ENCODE results near the gene TP53AIP1. TPM values are rescaled to one million over a fixed set of nuclear protein-coding genes. Genes with fewer than 3 reads are reported as not detected.

Gene TP53AIP1
- total RNA-seq, 1 experiment from 2014 or later = 0.11 TPM

DNA sequence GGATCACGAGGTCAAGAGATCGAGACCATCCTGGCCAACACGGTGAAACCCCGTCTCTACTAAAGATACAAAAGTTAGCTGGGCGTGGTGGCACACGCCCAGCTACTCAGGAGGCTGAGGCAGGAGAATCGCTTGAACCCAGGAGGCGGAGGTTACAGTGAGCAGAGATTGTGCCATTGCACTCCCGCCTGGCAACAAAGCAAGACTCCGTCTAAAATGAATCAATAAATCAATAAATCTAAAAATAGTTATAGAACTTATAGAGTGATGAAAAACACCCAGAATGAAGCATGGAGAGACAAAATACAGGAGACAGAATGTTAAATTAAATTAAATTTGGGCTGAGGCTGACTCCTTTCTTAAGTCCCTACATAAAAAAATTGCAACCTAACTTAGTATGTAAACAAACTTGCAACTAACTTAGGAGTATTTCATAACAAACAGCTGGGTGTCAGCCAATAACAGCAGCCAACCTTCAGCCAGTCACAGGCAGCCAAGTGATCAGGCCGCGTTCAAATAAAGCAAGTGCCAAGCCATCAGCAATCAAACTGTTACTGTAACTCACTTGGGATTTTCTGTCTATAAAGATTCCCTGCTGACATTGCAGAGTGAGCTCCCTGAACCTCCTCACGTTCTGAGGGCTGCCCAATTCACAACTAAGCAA, 7.3 kb upstream of the TP53AIP1 start:
- peaks cover 17% of the 10 kb centered on the region for H3K27me3 Mint-ChIP-seq (ENCODE audit: insufficient read depth, unreplicated experiment)
- no peak overlapping the region for H3K27ac Mint-ChIP-seq (ENCODE audit: unreplicated experiment)
- POLR2A ChIA-PET = no interaction called here
- H3K4me3 Mint-ChIP-seq (ENCODE audit: unreplicated experiment) = no peak overlapping the region
- no peak overlapping the region for H3K4me3 ChIP-seq (ENCODE audit: low read depth, low read length)
- no TSS peak for BruUV-seq (replicated peaks)
- TF ChIP-seq, protein P1, sequence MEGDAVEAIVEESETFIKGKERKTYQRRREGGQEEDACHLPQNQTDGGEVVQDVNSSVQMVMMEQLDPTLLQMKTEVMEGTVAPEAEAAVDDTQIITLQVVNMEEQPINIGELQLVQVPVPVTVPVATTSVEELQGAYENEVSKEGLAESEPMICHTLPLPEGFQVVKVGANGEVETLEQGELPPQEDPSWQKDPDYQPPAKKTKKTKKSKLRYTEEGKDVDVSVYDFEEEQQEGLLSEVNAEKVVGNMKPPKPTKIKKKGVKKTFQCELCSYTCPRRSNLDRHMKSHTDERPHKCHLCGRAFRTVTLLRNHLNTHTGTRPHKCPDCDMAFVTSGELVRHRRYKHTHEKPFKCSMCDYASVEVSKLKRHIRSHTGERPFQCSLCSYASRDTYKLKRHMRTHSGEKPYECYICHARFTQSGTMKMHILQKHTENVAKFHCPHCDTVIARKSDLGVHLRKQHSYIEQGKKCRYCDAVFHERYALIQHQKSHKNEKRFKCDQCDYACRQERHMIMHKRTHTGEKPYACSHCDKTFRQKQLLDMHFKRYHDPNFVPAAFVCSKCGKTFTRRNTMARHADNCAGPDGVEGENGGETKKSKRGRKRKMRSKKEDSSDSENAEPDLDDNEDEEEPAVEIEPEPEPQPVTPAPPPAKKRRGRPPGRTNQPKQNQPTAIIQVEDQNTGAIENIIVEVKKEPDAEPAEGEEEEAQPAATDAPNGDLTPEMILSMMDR (IDR thresholded peaks at IDR 0.05; ENCODE audit: insufficient read depth in 1 of 2, low read depth in 1 of 2, low read length in 1 of 2, severe bottlenecking in 1 of 2, unreplicated experiment in 1 of 2) = no peak
- intact Hi-C loops (cut with micrococcal nuclease; ENCODE audit: unreplicated experiment) = no loop called here
- no peaks in the 10 kb centered on the region for H3K9me3 Mint-ChIP-seq (ENCODE audit: unreplicated experiment)
- DNase-seq = no peak
- H3K36me3 ChIP-seq (ENCODE audit: control insufficient read depth, insufficient read depth, low read length) = no peaks in the 10 kb centered on the region
- H3K27me3 ChIP-seq (replicated peaks; ENCODE audit: control insufficient read depth, insufficient read depth, low read length) = no peaks in the 10 kb centered on the region
- no peaks in the 10 kb centered on the region for H3K4me1 ChIP-seq
- CTCF ChIA-PET = interaction anchor here (1.7 to 3.1 kb wide), 2 partner anchors 25 to 64 kb away, joined by 5 to 49 read pairs; no protein-coding TSS in a partner anchor
- H3K9me3 ChIP-seq = no peaks in the 10 kb centered on the region
- H3K36me3 Mint-ChIP-seq (ENCODE audit: insufficient read depth, unreplicated experiment) = no peaks in the 10 kb centered on the region
- H3K4me1 Mint-ChIP-seq (ENCODE audit: low read depth, unreplicated experiment) = no peaks in the 10 kb centered on the region

DNA sequence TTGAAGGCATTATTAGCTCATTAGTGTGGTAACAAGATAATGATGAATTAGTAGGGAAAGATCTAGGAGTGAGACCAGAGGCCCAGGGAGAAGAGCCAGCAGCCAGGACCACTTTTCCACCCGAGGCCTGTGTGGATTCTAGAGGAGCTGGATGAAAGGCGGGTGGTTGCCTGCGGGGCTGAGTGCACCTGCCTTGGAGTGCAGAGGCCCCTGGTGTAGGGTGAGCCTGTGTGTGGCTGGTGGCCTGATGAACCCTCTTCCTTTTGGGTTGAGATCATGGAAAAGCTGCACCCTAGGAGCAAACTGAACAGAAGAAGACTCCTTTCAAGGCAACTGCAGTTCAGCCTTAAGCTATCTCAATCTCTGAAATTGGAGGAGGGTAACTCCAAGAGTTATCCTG, 5.9 kb upstream of the TP53AIP1 start:
- Mint-ChIP-seq H3K27me3 (ENCODE audit: insufficient read depth, unreplicated experiment) (peaks cover 12% of the 10 kb centered on the region), H3K9me3 (ENCODE audit: unreplicated experiment) (no peaks in the 10 kb centered on the region), H3K36me3 (ENCODE audit: insufficient read depth, unreplicated experiment) (no peaks in the 10 kb centered on the region), H3K27ac (ENCODE audit: unreplicated experiment) (no peak overlapping the region), H3K4me3 (ENCODE audit: unreplicated experiment) (no peak overlapping the region), H3K4me1 (ENCODE audit: low read depth, unreplicated experiment) (no peaks in the 10 kb centered on the region)
- Histone ChIP-seq H3K9me3 (no peaks in the 10 kb centered on the region), H3K36me3 (ENCODE audit: control insufficient read depth, insufficient read depth, low read length) (no peaks in the 10 kb centered on the region), H3K27me3 (replicated peaks; ENCODE audit: control insufficient read depth, insufficient read depth, low read length) (no peaks in the 10 kb centered on the region), H3K4me3 (ENCODE audit: low read depth, low read length) (no peak overlapping the region), H3K4me1 (no peaks in the 10 kb centered on the region)
- DNase-seq = peak in 1 of 2 experiments; percentile 61
- CTCF ChIA-PET = interaction anchor here (0.6 to 3.1 kb wide), 9 partner anchors 8 to 385 kb away, joined by 3 to 49 read pairs (median 5); no protein-coding TSS in a partner anchor
- POLR2A ChIA-PET = no interaction called here
- TF ChIP-seq, protein P1 (IDR thresholded peaks at IDR 0.05; ENCODE audit: insufficient read depth in 1 of 2, low read depth in 1 of 2, low read length in 1 of 2, severe bottlenecking in 1 of 2, unreplicated experiment in 1 of 2) = peak; percentile 42 to 77
- BruUV-seq (replicated peaks) = no TSS peak
- intact Hi-C loops (cut with micrococcal nuclease; ENCODE audit: unreplicated experiment) = loop anchor here (1.0 kb wide), 1 partner anchor 64 kb away; no protein-coding TSS in a partner anchor

DNA sequence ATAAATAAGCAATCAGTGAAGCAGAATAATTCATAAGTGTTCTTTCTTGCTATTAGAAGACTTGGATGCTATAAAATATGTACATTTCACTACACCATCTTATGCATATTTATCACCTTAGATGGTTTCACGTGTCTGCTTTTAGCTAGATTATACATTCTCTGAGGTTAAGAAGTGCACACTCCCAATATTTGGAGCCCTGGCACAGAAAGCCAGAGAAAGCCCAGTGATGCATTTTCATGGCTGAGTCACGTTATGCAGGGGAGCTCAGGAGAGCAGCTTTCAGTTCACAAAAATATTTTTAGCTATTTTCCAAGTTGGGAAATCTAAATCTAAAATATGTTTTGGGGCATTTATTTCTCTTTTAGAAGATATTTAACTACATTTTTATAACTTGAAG, 5.1 kb upstream of the TP53AIP1 start:
- H3K9me3 Mint-ChIP-seq (ENCODE audit: unreplicated experiment) = no peaks in the 10 kb centered on the region
- H3K9me3 ChIP-seq = no peaks in the 10 kb centered on the region
- H3K4me1 Mint-ChIP-seq (ENCODE audit: low read depth, unreplicated experiment) = no peaks in the 10 kb centered on the region
- TF ChIP-seq, protein P1 (IDR thresholded peaks at IDR 0.05; ENCODE audit: insufficient read depth in 1 of 2, low read depth in 1 of 2, low read length in 1 of 2, severe bottlenecking in 1 of 2, unreplicated experiment in 1 of 2) = no peak
- H3K27ac Mint-ChIP-seq (ENCODE audit: unreplicated experiment) = no peak overlapping the region
- intact Hi-C loops (cut with micrococcal nuclease; ENCODE audit: unreplicated experiment) = loop anchor here (1.0 kb wide), 1 partner anchor 63 kb away; no protein-coding TSS in a partner anchor
- no peaks in the 10 kb centered on the region for H3K4me1 ChIP-seq
- no TSS peak for BruUV-seq (replicated peaks)
- DNase-seq = no peak
- CTCF ChIA-PET = interaction anchor here (0.9 to 2.5 kb wide), 6 partner anchors 9 to 67 kb away, joined by 3 to 15 read pairs (median 4); no protein-coding TSS in a partner anchor
- H3K4me3 Mint-ChIP-seq (ENCODE audit: unreplicated experiment) = no peak overlapping the region
- POLR2A ChIA-PET = no interaction called here
- H3K36me3 Mint-ChIP-seq (ENCODE audit: insufficient read depth, unreplicated experiment) = no peaks in the 10 kb centered on the region
- 0 out of 2 replicates have a peak, but pooled peaks cover 2% of the 10 kb centered on the region for H3K27me3 ChIP-seq (replicated peaks; ENCODE audit: control insufficient read depth, insufficient read depth, low read length)
- H3K27me3 Mint-ChIP-seq (ENCODE audit: insufficient read depth, unreplicated experiment) = peaks cover 6% of the 10 kb centered on the region
- H3K36me3 ChIP-seq (ENCODE audit: control insufficient read depth, insufficient read depth, low read length) = no peaks in the 10 kb centered on the region
- no peak overlapping the region for H3K4me3 ChIP-seq (ENCODE audit: low read depth, low read length)

All from Caco-2 (cell line).